HCT116 (cell line): ENCODE results near the gene FRMPD4. TPM values are rescaled to one million over a fixed set of nuclear protein-coding genes. Genes with fewer than 3 reads are reported as not detected.

Experiments
- ATAC-seq: fragments of 200-7000 bp; cut with Tn5 transposase; 2 replicates; pipeline ENCODE4 v1.9.1; 2020; ENCODE audit warnings: mild to moderate bottlenecking, moderate library complexity
- BruUV-seq: library from RNA; stranded (reverse); fragments of 400-500 nt; replicated peaks from 2 replicates; lab custom pipeline; 2021; lab: Mats Ljungman, UMichigan
- CTCF ChIA-PET: fragments of 300-600 bp; sonication (Branson Sonifier 250); formaldehyde crosslinking; loops from one replicate; lab custom pipeline; 2021; ENCODE audit warnings: antibody characterized with exemption; lab: Charles Lee
- POLR2A ChIA-PET: fragments of 300-600, 350-600 bp; sonication (Branson Sonifier 250); formaldehyde crosslinking; loops from one replicate; lab custom pipeline; 2021; ENCODE audit warnings: antibody characterized with exemption; lab: Charles Lee
- RAD21 ChIA-PET, 2 experiments: fragments of 300-600 bp; sonication (Branson Sonifier 250); formaldehyde crosslinking; loops; one replicate each; lab custom pipeline; 2023; ENCODE audit warnings: low total read pairs in 2 of 2; ENCODE audit not compliant: uncharacterized antibody in 2 of 2, unreplicated experiment in 2 of 2, low non-redundant PET in 1 of 2; lab: Charles Lee
- DNase-seq: peaks from one replicate; pipeline ENCODE4 v3.0.0-alpha.2; 2010; ENCODE audit warnings: low read depth, low spot score
- H2AFZ ChIP-seq: fragments of 200-600 bp; shearing (Covaris generic), sonication (generic); 2 replicates; pipeline ENCODE4 v1.6.1; 2017; ENCODE audit warnings: low read depth, mixed run types, mixed read lengths, antibody characterized with exemption, low read length; ENCODE audit not compliant: poor library complexity, severe bottlenecking
- H3K27ac ChIP-seq: 2 replicates; pipeline ENCODE4 v1.5.1; 2012; ENCODE audit warnings: low read depth, low read length
- H3K27me3 ChIP-seq: fragments of 200-600 bp; sonication (generic); 2 replicates; pipeline ENCODE4 v1.6.1; 2016; ENCODE audit warnings: mixed run types, low read length, mixed read lengths; ENCODE audit not compliant: insufficient read depth
- H3K36me3 ChIP-seq, 2 experiments: fragments of 200-500 bp in 1 of 2; fragments of 200-600 bp in 1 of 2; sonication (Bioruptor generic) in 1 of 2; sonication (generic) in 1 of 2; 2 replicates each; pipeline versions ENCODE4 v1.5.1 to v1.6.1; 2014 to 2016; ENCODE audit warnings: low read length in 2 of 2, inconsistent platforms in 1 of 2, mixed read lengths in 1 of 2, mixed run types in 1 of 2; ENCODE audit not compliant: insufficient read depth in 2 of 2, control insufficient read depth in 1 of 2
- H3K4me1 ChIP-seq, 2 experiments: fragments of 200-600 bp in 1 of 2; sonication (generic) in 1 of 2; 2 replicates each; pipeline versions ENCODE4 v1.5.1 to v1.6.1; 2012 to 2017; ENCODE audit warnings: low read length in 2 of 2, inconsistent platforms in 1 of 2, mild to moderate bottlenecking in 1 of 2, mixed read lengths in 1 of 2, mixed run types in 1 of 2, moderate library complexity in 1 of 2; ENCODE audit not compliant: insufficient read depth in 2 of 2, control insufficient read depth in 1 of 2
- H3K4me2 ChIP-seq: fragments of 200-600 bp; sonication (generic); 2 replicates; pipeline ENCODE4 v1.6.1; 2017; ENCODE audit warnings: mixed run types, low read length, mixed read lengths
- H3K4me3 ChIP-seq, 2 experiments: fragments of 200-600 bp in 1 of 2; sonication (generic) in 1 of 2; replicated peaks in 1 of 2; 2 replicates each; pipeline ENCODE4 v1.5.1; 2011 to 2016; ENCODE audit warnings: low read length in 2 of 2, control low read depth in 1 of 2, low read depth in 1 of 2, mild to moderate bottlenecking in 1 of 2, mixed read lengths in 1 of 2, mixed run types in 1 of 2
- H3K79me2 ChIP-seq: fragments of 200-600 bp; sonication (generic); 2 replicates; pipeline ENCODE4 v1.6.1; 2017; ENCODE audit warnings: mild to moderate bottlenecking, mixed run types, low read length, moderate library complexity, mixed read lengths; ENCODE audit not compliant: insufficient read depth
- H3K9ac ChIP-seq: fragments of 200-600 bp; sonication (generic); 2 replicates; pipeline ENCODE4 v1.6.1; 2016; ENCODE audit warnings: low read length, mixed read lengths
- H3K9me2 ChIP-seq: fragments of 200-600 bp; sonication (generic), shearing (Covaris generic); 2 replicates; pipeline ENCODE4 v1.6.1; 2017; ENCODE audit warnings: mixed run types, mild to moderate bottlenecking, moderate library complexity; ENCODE audit not compliant: insufficient read depth
- H3K9me3 ChIP-seq, 2 experiments: fragments of 200-500 bp in 1 of 2; fragments of 200-600 bp in 1 of 2; sonication (Bioruptor generic) in 1 of 2; sonication (generic) in 1 of 2; 2 replicates each; pipeline ENCODE4 v1.6.1; 2014 to 2017; ENCODE audit warnings: low read length in 2 of 2, mixed read lengths in 2 of 2, inconsistent platforms in 1 of 2, low read depth in 1 of 2, mild to moderate bottlenecking in 1 of 2, mixed run types in 1 of 2, moderate library complexity in 1 of 2; ENCODE audit not compliant: control insufficient read depth in 1 of 2, insufficient read depth in 1 of 2
- H4K20me1 ChIP-seq: fragments of 200-600 bp; sonication (generic), shearing (Covaris generic); 2 replicates; pipeline ENCODE4 v1.6.1; 2017; ENCODE audit warnings: mixed run types, mild to moderate bottlenecking, moderate library complexity; ENCODE audit not compliant: insufficient read depth
- CTCF ChIP-seq, 3 experiments: fragments of 200-600 bp in 1 of 3; sonication (generic) in 1 of 3; IDR thresholded peaks in 2 of 3; conservative IDR thresholded peaks in 1 of 3; 2 replicates each; pipeline ENCODE4 v1.5.1; 2012 to 2017; ENCODE audit warnings: low read depth in 2 of 3, low read length in 2 of 3, antibody characterized with exemption in 1 of 3, borderline replicate concordance in 1 of 3, control low read depth in 1 of 3, mild to moderate bottlenecking in 1 of 3, mixed read lengths in 1 of 3, mixed run types in 1 of 3, moderate library complexity in 1 of 3; ENCODE audit not compliant: insufficient read depth in 1 of 3
- EGR1 ChIP-seq: IDR thresholded peaks from 2 replicates; pipeline ENCODE4 v1.6.1; 2012; ENCODE audit warnings: low read depth
- ELF1 ChIP-seq: IDR thresholded peaks from 2 replicates; pipeline ENCODE4 v1.6.1; 2012; ENCODE audit warnings: low read depth, borderline replicate concordance
- EZH2 ChIP-seq: fragments of 200-600 bp; sonication (generic); IDR thresholded peaks from 2 replicates; pipeline ENCODE4 v1.6.1; 2017; ENCODE audit warnings: antibody characterized with exemption, mixed run types
- EZH2phosphoT487 ChIP-seq: fragments of 200-600 bp; IDR thresholded peaks from 2 replicates; pipeline ENCODE4 v1.6.1; 2018; ENCODE audit warnings: antibody characterized with exemption, borderline replicate concordance
- FOSL1 ChIP-seq: IDR thresholded peaks from 2 replicates; pipeline ENCODE4 v1.6.1; 2012; ENCODE audit warnings: low read depth
- JUND ChIP-seq: IDR thresholded peaks from 2 replicates; pipeline ENCODE4 v1.6.1; 2012
- MAX ChIP-seq: IDR thresholded peaks from 2 replicates; pipeline ENCODE4 v1.6.1; 2012
- POLR2A ChIP-seq: IDR thresholded peaks from 2 replicates; pipeline ENCODE4 v1.7.0; 2011; ENCODE audit warnings: borderline replicate concordance; ENCODE audit not compliant: insufficient read depth, insufficient read length; ENCODE audit errors: extremely low read depth
- RAD21 ChIP-seq: IDR thresholded peaks from 2 replicates; pipeline ENCODE4 v1.6.1; 2012; ENCODE audit warnings: low read depth, mild to moderate bottlenecking
- REST ChIP-seq: IDR thresholded peaks from 2 replicates; pipeline ENCODE4 v1.6.1; 2012; ENCODE audit warnings: low read depth
- SIN3A ChIP-seq: IDR thresholded peaks from 2 replicates; pipeline ENCODE4 v1.6.1; 2012; ENCODE audit warnings: low read depth
- SP1 ChIP-seq: IDR thresholded peaks from 2 replicates; pipeline ENCODE4 v1.6.1; 2012; ENCODE audit warnings: low read depth
- SRF ChIP-seq: IDR thresholded peaks from 2 replicates; pipeline ENCODE4 v1.6.1; 2012; ENCODE audit warnings: low read depth
- YY1 ChIP-seq: IDR thresholded peaks from 2 replicates; pipeline ENCODE4 v1.6.1; 2011; ENCODE audit warnings: low read length, low read depth, moderate library complexity, mild to moderate bottlenecking; ENCODE audit not compliant: insufficient replicate concordance; ENCODE audit errors: extremely low read depth
- ZBTB33 ChIP-seq: IDR thresholded peaks from 2 replicates; pipeline ENCODE4 v1.6.1; 2011; ENCODE audit warnings: mild to moderate bottlenecking, low read length, moderate library complexity; ENCODE audit not compliant: insufficient replicate concordance; ENCODE audit errors: extremely low read depth
- ZFX ChIP-seq: fragments of 450-650 bp; IDR thresholded peaks from 2 replicates; pipeline ENCODE4 v1.6.1; 2017
- intact Hi-C: fragments of 100-400 bp; cut with micrococcal nuclease; formaldehyde crosslinking; loops from 2 replicates; pipeline ENCODE4 v1.10.0; 2022
- total RNA-seq: library from RNA; stranded (reverse); gene quantifications from one replicate; pipeline ENCODE4 v1.2.1, GENCODE V29; 2021; ENCODE audit not compliant: unreplicated experiment

The FRMPD4 gene
- total RNA-seq, 1 experiment from 2014 or later: not detected

GRCh38 chrX:12711435-12712040, 573.3 kb downstream of the FRMPD4 start:
- RAD21 ChIA-PET: no interaction called here
- Histone ChIP-seq H2AFZ (no peak overlapping the region), H3K27me3 (no peaks in the 10 kb centered on the region), H3K4me3 (no peak overlapping the region), H3K27ac (no peak overlapping the region), H3K4me2 (no peak overlapping the region), H3K79me2 (no peaks in the 10 kb centered on the region), H3K4me1 (no peaks in the 10 kb centered on the region), H3K9ac (no peak overlapping the region), H3K9me3 (no peaks in the 10 kb centered on the region), H3K36me3 (no peaks in the 10 kb centered on the region), H4K20me1 (no peaks in the 10 kb centered on the region), H3K9me2 (no peaks in the 10 kb centered on the region)
- intact Hi-C loops: no loop called here
- DNase-seq (no peak), ATAC-seq (no peak)
- BruUV-seq: no TSS peak
- POLR2A ChIA-PET: no interaction called here
- CTCF ChIA-PET: no interaction called here
- TF ChIP-seq ZFX (no peak), FOSL1 (no peak), EGR1 (no peak), EZH2 (no peak), JUND (no peak), YY1 (no peak), ELF1 (no peak), ZBTB33 (no peak), POLR2A (no peak), RAD21 (no peak), SIN3A (no peak), EZH2phosphoT487 (no peak), SRF (no peak), MAX (no peak), REST (no peak), SP1 (no peak), CTCF (IDR thresholded peaks at IDR 0.05 in 2 of 3, conservative IDR thresholded peaks at IDR 0.05 in 1 of 3; ENCODE audit: borderline replicate concordance in 1 of 3, insufficient read depth in 1 of 3, low read depth in 2 of 3, low read length in 2 of 3) (no peak)
